ENCODE measurements around the gene APBB1IP. TPM values are rescaled to one million over a fixed set of nuclear protein-coding genes. Genes with fewer than 3 reads are reported as not detected.

Gene APBB1IP
- total RNA-seq, 1 experiment from 2014 or later, result 0.22 TPM

DNA sequence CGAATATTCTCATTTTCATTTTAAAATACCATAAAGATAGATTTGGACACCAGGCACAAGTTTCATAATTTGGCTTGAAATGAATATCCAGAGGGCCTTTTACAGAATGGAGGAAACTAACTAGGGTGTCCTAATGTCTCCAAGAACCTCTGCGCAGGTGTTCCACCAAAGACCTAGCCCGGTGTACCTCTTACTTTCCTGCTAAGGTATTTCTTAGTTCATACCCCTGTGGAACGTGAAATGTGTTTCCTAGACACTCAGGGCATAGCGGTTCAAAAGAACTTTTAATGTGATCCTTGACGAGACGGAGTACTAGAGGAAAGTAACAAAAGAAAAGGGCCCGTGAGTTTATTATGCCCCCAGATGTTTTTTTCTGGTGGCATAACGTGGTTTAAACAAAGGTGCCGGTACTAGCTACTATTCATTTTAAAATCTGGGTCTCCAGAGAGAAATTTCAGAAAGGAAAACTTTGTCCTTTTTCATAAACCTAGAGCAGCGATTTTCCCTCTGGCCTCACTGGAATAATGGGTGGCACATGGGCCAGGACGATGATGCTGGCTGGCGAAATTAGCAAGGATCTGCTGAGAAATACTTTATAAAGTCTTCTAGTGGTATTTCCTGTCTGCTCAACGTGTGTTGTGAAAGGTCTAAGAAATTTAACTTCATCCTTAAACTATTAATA, 1.4 kb downstream of the APBB1IP start:
- H3K36me3 Mint-ChIP-seq, result no peaks in the 10 kb centered on the region
- H3K27me3 Mint-ChIP-seq (ENCODE audit: low read depth), result peaks cover 40% of the 10 kb centered on the region
- POLR2A ChIA-PET, result no interaction called here
- no peak overlapping the region for H3K27ac Mint-ChIP-seq
- no peaks in the 10 kb centered on the region for H3K9me3 Mint-ChIP-seq
- TF ChIP-seq ZSCAN18 (CRISPR knock-in tag; IDR thresholded peaks at IDR 0.05), result no peak
- TF ChIP-seq AR (CRISPR knock-in tag; IDR thresholded peaks at IDR 0.05), result no peak
- no peak for TF ChIP-seq KAT7 (CRISPR knock-in tag; IDR thresholded peaks at IDR 0.05; ENCODE audit: borderline replicate concordance)
- TF ChIP-seq MXD4 (CRISPR knock-in tag; IDR thresholded peaks at IDR 0.05; ENCODE audit: borderline replicate concordance), result no peak
- DNase-seq (ENCODE audit: low spot score), result no peak
- peak overlapping the region; percentile 65 for H3K4me3 Mint-ChIP-seq
- H3K4me1 Mint-ChIP-seq, result peaks cover 6% of the 10 kb centered on the region
- CTCF ChIA-PET, result no interaction called here
- ATAC-seq, result no peak

DNA sequence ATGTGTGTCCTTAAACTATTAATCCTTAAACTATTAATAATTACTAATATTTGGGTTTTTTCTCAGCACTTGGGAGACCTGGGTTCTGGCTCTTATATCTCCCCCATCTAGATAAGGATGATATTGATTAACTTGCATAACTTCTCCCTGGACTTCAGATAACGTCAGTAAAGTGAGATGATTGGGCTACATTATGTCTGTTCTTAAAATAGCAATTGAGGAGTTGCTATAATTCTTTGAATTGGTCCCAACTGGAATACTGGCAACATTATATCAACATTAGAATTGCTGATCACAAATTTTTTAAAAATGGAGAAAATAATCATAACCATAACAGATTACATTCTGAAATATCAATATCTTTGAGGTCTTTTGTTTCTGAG, 1.9 kb downstream of the APBB1IP start:
- ChIA-PET CTCF (no interaction called here), POLR2A (no interaction called here)
- Mint-ChIP-seq H3K27ac (no peak overlapping the region), H3K4me1 (peaks cover 6% of the 10 kb centered on the region), H3K9me3 (no peaks in the 10 kb centered on the region), H3K27me3 (ENCODE audit: low read depth) (peaks cover 40% of the 10 kb centered on the region), H3K4me3 (no peak overlapping the region), H3K36me3 (no peaks in the 10 kb centered on the region)
- DNase-seq (ENCODE audit: low spot score), result no peak
- no peak for ATAC-seq
- TF ChIP-seq FOXJ3 (CRISPR knock-in tag; IDR thresholded peaks at IDR 0.05; ENCODE audit: borderline replicate concordance) (no peak), ETV6 (CRISPR knock-in tag; IDR thresholded peaks at IDR 0.05) (no peak), ATF6 (CRISPR knock-in tag; IDR thresholded peaks at IDR 0.05) (no peak), E2F1 (CRISPR knock-in tag; IDR thresholded peaks at IDR 0.05) (no peak), TP53 (CRISPR knock-in tag; IDR thresholded peaks at IDR 0.05) (no peak), FOXK1 (CRISPR knock-in tag; IDR thresholded peaks at IDR 0.05) (no peak), ZNF532 (CRISPR knock-in tag; IDR thresholded peaks at IDR 0.05; ENCODE audit: borderline replicate concordance) (no peak), ZNF425 (CRISPR knock-in tag; conservative IDR thresholded peaks at IDR 0.05) (no peak), ELF4 (CRISPR knock-in tag; IDR thresholded peaks at IDR 0.05; ENCODE audit: low read depth) (no peak), ATF2 (CRISPR knock-in tag; IDR thresholded peaks at IDR 0.05; ENCODE audit: borderline replicate concordance, low read depth) (no peak), SMAD4 (CRISPR knock-in tag; IDR thresholded peaks at IDR 0.05) (no peak), CBFB (CRISPR knock-in tag; IDR thresholded peaks at IDR 0.05; ENCODE audit: low read depth) (no peak)
- TF ChIP-seq, protein P1, sequence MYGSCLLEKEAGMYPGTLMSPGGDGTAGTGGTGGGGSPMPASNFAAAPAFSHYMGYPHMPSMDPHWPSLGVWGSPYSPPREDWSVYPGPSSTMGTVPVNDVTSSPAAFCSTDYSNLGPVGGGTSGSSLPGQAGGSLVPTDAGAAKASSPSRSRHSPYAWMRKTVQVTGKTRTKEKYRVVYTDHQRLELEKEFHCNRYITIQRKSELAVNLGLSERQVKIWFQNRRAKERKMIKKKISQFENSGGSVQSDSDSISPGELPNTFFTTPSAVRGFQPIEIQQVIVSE (CRISPR knock-in tag; IDR thresholded peaks at IDR 0.05; ENCODE audit: borderline replicate concordance), result no peak
